ENCODE results near the gene PLSCR3.
A peak's percentile ranks its signal among the peaks of the same experiment; 100 is the strongest.

The PLSCR3 gene

GRCh38 chr17:7405350-7406234, 11.3 kb upstream of the PLSCR3 start:
- DNase-seq = no peak

GRCh38 chr17:7404737-7405349, 10.5 kb upstream of the PLSCR3 start:
- DNase-seq = no peak

GRCh38 chr17:7403977-7404736, 9.8 kb upstream of the PLSCR3 start, which contains the start of gene TMEM256:
TSS of gene TMEM256 (minus strand) at chr17:7404097. CDS start at chr17:7404084, 13 bp downstream.
- DNase-seq = peak; percentile 96 to 99

- DNase-seq = no peak
Observed at GRCh38 chr17:7403727-7403976, 9.3 kb upstream of the PLSCR3 start.

DNA sequence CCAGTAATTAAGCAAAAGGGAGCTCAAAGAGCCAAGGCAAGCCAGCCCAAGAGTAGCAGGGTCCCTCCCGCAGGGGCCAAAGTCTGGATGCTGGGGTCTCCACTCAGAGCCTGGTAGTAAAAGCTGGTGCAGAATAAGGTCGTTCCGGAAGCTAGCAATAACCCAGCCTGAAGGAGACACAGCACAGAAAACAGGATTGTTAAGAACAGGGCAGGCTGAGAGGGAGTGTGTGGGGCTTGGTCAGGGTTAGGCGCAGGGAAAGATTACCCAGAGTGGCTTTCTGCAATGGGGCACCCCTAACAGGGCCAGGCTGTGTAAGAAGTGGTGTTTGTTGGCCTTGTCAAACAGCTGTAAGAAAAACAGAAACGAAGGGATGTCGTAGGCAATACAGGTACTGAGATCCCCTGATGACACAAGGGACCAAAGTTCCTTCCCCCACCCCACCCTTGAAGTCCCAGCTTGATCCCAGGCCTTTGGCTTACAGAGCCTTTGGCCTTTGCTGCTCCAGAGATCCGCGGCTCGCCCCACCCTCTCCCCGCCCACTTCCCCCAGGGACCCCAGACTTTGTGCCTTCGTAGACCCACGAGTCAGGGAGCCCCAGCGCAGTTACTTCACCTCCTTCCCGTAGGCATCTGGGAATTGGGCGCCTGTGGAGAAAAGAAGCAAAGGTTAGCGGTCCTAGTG, 8.9 kb upstream of the PLSCR3 start:
- DNase-seq = peak in 1 of 2 donors; percentile 34

DNA sequence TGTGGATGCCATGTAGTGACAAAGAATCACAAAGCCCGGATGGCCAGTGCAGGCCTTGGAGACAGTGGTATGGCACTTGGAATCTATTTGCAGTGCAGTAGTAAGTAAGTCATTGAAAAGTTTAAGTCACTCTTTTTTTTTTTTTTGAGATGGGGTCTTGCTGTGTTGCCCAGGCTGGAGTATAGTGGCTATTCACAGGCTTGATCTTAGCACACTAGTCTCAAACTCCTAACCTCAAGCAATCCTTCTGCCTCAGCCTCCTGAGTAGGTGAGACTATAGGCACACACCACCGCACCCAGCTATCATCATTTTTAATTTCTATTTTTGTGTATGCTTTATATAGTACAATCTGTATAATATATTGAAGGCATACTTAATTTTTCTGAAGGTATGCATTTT, 4.3 kb upstream of the PLSCR3 start:
- DNase-seq = no peak

GRCh38 chr17:7396147-7396546, 1.8 kb upstream of the PLSCR3 start:
- no peak for DNase-seq

DNA sequence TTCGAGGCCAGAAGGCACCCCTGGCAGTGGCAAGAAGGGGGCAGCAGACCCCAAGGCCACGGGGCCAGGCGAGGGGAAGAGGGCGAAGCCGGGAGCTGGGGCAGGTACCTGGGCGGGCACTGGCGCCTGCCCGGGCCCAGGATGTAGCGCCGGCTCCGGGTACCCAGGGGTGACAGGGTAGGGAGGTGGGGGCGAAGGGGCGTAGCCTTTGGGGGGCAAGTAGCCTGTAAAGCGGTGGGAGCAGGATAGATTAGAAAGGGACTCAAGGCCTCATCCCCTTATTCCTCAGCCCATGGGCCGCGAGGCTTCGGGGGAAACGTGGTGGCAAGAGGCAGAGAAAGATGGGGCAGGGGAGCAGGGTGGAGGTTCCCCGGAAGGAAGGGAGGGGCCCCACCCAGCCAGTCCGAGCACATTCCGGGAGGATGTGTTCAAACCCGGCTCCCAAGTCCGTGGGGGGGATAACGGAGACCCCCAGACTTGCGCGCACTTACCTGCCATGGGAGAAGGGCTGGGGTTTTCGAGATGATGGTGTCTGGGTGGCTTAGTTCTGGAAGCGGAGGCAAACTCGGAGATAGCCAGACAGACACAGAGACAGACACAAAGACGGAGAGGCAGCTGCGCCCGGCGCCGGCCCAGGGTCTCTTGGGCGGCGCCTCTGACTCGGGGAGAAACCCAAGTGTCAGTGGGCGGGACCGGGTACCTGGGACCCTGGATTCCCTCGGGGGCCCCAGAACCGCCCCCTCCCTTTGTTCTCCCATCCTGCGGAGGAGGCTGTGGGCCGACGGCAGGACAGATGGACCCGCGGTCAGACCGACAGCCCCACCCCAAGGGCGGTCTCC, 493 bp downstream of the PLSCR3 start:
- peak in 1 of 2 donors; percentile 66 for DNase-seq

DNA sequence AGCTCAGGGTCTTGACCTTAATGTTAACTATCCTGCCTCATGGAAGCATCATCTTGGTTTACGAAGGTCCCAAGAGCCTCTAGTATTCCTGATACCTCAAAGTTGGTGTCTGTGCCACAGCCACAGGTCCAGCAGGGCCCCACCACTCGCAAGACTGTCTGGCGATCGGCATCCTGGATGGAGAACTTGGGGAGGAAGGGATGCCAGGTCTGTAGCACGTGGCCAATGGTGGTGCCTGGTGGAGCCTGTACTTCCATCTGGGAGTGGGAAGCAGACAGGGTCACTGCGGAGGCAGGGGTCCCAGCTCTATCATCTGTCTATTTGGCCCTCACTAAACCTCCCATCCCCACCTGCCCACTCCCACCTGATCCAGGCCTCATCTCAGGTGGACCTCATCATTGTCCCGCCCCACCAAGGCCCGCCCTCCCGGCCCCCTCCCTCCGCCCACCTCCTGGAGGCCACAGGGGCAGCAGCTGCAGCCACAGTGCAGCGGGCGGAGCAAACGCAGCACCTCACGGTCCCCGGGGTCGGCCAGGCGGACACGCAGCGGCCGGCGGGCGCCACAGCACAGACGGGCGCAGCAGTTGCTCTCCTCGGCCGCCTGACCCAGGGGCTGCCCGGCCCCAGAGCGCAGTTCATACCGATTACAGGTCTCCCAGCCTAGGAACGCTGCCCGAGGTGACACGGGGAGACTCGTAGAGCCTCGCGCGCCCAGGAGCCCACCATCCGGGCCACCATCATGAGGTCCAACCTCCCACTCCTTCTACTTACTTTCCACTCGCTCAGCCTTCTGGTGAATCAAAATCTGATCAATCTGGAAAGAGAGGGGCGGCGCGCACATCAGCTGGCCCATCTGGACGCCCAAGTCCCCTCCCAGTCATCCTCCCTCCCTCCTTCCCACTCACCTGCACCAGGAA, 1.4 kb downstream of the PLSCR3 start:
- DNase-seq = no peak

- no peak for DNase-seq
Observed at GRCh38 chr17:7391307-7391706, 3.0 kb downstream of the PLSCR3 start.

- DNase-seq = no peak
Observed at GRCh38 chr17:7389924-7390910, 4.1 kb downstream of the PLSCR3 start.

DNA sequence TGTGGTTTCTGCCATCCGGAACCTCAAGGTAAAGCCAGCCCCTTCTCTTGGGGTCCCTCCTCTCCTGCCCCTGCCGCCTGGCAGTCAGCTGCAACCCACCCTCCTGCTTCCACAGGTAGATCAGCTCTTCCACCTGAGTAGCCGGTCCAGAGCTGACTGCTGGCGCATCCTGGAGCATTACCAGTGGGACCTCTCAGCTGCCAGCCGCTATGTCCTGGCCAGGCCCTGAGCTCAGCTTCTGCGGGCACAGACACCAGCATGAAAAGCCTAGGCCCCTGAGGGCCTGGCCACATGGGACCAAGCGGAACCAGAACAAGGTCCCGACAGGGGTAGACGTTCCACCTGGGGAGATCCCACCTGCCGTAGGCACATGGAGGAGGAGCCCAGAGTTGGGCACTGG, 5.5 kb downstream of the PLSCR3 start:
- no peak for DNase-seq

DNA sequence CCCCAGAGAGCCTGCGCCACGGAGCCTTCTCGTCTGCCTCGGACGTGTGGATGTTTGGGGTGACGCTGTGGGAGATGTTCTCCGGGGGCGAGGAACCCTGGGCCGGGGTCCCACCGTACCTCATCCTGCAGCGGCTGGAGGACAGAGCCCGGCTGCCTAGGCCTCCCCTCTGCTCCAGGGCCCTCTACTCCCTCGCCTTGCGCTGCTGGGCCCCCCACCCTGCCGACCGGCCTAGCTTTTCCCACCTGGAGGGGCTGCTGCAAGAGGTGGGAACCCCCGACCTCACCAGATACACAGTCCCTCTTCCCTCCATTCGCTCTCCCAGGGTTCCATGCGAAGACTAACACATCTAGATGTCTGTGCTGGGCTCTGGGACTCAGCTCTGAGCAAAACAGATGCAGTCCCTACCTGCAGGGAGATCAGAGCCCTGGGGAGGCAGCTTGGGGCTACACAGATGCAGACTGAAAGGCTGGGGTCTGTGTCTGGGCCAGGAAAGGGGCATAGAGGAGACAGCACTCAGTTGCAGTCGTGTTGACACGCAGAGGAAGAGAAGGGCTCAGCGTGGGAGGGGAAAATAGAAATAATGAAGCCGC, 9.7 kb downstream of the PLSCR3 start:
- no peak for DNase-seq

- DNase-seq = no peak
Observed at GRCh38 chr17:7383742-7384488, 10.4 kb downstream of the PLSCR3 start.

GRCh38 chr17:7383371-7383741, 11.0 kb downstream of the PLSCR3 start:
- no peak for DNase-seq

- DNase-seq = no peak
Observed at GRCh38 chr17:7382901-7383300, 11.4 kb downstream of the PLSCR3 start.

DNA sequence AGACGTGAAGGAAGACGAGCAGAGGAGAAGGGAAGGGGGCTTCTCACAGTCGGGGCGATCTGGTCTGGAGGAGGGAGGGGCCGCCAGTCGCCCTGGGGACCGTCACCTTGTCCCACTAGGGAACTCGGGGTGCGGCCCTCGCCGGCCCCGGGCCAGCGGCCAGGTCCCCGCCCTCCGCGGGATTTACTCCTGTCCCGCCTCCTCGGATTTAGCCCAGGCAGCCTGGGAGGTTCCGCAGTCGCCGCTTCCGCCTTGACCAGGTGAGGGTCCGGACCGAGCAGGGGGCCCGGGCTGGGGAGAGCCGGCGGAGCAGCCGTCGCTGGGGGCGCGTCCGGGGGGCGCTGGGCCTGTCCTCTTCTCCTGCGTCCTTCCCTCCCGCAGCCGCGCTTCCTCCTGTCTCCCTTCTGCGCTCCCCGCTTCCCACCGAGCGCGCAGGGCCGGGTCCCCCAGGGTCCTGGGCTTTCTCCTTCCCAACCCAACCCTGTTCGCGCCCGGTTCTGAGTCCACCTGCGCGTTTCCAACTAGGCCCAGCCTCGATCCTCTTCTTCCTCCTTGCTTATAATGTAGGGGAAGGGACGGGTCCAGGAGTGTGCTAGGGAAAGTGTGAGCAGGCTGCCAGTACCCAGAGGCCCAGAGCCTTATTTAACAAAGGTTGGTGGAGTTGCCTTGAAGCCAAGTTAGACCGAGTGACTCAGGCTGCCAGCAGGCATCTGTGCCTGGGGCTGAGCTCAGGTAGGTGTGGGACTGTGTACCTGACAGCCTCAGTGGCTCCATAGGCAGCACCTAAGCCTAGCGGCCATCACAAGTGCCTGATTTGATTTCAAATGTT, 13.3 kb downstream of the PLSCR3 start, which contains the start of gene TNK1:
TSS of gene TNK1 (plus strand) at position 235 of the 829 bp plus-strand sequence. CDS start 1,838 bp downstream, outside the sequence.
- DNase-seq = no peak

DNA sequence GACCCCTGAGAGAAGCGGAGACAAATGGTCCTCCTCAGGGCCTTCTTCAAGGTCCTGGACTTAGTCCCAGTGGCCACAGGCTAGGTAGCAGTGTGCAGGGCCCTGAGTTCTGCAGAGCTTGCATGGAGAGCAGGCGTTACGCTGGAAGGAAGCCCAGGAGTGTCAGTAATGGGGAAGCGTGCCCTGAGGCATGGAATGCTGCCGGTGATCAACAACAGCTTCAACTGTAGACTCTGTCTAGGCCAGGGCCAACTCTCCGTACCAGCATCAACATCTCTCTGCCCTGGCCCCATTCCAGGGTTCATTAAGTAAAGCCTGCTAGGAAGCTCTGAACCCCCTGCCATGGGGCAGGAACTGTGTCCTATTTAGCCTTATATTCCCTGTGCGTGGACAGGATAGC, 14.0 kb downstream of the PLSCR3 start:
- DNase-seq = no peak

All from bone marrow (tissue), 2 donors.